ENCODE results near the gene RTTN. TPM values are rescaled to one million over a fixed set of nuclear protein-coding genes. Genes with fewer than 3 reads are reported as not detected.

RTTN gene
- total RNA-seq, 1 donor from 2014 or later: 9.5 TPM

DNA sequence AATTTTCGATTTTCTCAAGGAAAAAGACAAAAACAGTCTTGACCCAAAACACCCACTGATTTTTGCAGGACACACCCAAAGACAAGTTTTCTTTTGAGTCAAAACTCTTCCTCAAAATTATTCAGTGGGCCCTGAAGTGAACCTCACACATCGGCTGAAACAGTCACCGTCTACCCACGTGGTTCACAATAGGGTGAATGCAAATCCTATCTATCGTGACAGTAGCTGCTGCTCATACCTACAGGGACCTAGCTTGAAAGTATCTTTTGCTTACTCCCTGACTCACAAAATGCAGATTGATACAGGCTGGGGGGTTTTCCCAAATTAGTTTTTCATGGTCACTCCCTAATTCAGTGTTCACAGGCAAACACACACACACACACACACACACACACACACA is 247.1 kb downstream of the RTTN start:
- H3K9me3 ChIP-seq: no peaks in the 10 kb centered on the region
- intact Hi-C loops (cut with DNase I): no loop called here
- H3K27me3 ChIP-seq: no peaks in the 10 kb centered on the region
- no peak for DNase-seq (ENCODE audit: low spot score in 2 of 2)
- no peaks in the 10 kb centered on the region for H3K36me3 ChIP-seq
- no peak overlapping the region for H3K27ac ChIP-seq
- no peaks in the 10 kb centered on the region for H3K4me1 ChIP-seq
- TF ChIP-seq, protein P1, sequence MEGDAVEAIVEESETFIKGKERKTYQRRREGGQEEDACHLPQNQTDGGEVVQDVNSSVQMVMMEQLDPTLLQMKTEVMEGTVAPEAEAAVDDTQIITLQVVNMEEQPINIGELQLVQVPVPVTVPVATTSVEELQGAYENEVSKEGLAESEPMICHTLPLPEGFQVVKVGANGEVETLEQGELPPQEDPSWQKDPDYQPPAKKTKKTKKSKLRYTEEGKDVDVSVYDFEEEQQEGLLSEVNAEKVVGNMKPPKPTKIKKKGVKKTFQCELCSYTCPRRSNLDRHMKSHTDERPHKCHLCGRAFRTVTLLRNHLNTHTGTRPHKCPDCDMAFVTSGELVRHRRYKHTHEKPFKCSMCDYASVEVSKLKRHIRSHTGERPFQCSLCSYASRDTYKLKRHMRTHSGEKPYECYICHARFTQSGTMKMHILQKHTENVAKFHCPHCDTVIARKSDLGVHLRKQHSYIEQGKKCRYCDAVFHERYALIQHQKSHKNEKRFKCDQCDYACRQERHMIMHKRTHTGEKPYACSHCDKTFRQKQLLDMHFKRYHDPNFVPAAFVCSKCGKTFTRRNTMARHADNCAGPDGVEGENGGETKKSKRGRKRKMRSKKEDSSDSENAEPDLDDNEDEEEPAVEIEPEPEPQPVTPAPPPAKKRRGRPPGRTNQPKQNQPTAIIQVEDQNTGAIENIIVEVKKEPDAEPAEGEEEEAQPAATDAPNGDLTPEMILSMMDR (IDR thresholded peaks at IDR 0.05): no peak
- H3K4me3 ChIP-seq: no peak overlapping the region

DNA sequence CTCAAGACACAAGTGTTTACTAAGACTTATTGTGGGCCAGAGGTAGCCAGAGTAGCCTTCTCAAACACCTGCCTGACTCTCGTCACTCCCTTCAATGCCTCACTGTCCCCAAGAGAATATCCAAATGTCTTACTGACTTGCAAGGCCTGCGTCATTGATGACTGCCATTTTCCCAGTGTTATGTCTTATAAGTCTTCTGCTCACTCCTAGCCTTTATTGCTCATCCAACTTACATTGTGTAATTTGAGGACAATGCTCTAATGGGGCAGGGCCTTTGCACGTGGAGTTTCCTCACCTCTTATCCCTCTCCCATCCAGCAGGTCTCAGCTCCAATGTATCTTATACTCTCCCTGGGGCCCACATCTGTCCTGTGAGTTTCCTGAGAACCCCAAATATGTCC is 247.7 kb downstream of the RTTN start:
- Histone ChIP-seq H3K4me3 (no peak overlapping the region), H3K36me3 (no peaks in the 10 kb centered on the region), H3K4me1 (no peaks in the 10 kb centered on the region), H3K27ac (no peak overlapping the region), H3K9me3 (no peaks in the 10 kb centered on the region), H3K27me3 (no peaks in the 10 kb centered on the region)
- intact Hi-C loops (cut with DNase I): no loop called here
- no peak for DNase-seq (ENCODE audit: low spot score in 2 of 2)
- TF ChIP-seq, protein P1 (IDR thresholded peaks at IDR 0.05): no peak

DNA sequence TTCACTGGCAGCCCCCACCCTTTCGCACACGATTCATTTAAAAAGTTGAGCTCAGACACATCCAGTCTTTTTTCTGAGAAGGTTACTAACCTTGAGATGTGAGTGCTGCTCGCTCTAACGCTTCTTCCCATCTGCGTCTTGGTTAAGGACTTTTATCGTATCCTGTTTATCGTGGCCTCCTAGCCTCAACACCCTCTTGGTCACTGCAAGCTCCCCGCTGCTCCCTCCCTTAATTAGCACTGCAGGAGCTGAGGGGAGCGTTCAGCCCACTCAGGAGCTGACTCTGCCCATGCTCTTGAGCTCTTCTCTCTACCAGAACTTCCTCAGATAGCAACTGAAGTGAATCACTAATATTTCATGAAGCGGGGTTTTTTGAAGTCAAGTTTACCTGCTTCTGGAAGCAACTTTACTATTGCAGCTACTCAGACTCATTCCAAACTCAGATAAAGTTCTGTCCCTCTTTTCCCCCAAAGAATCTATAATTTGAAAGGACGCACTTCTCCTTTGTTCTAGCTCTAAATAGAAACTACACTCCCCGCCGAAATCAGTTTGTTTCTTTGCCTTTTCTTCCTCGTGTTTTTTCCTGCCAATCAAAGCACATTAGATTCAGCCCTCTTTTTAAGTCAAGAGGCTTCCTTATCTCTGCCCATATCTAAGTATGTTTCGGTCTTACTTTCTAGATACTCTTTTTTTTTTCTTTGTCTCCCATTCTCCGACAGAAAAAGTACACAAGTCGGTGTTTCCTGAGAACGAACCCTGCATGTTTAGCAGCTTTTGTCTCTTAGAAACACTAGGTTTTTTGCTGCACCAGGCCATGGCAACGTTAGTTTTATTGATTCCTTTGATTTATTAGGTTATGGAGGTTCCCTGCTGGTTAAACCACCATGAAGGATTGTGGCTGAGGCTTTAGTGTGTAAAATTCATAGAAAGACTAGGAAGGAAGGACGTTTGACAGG is 248.5 kb downstream of the RTTN start:
- no peak for DNase-seq (ENCODE audit: low spot score in 2 of 2)
- TF ChIP-seq, protein P1 (IDR thresholded peaks at IDR 0.05): no peak
- no peak overlapping the region for H3K4me3 ChIP-seq

DNA sequence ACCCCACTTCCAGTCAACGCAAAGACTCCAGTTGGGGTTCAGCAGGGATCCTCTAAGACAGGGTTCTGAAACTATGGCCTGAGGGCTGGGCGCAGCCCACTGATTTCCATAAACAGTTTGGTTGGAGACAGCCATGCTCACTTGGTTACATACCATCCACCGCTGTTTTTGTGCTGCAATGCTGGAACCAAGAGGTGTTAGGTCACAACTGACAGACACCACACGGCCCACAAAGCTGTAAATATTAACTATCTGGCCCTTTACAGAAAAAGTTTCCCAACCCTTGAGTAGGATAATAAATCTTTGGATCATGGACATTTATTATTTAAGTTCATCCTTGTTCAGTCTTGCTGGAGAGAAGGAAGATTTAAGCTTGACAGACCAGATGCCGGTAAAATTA is 249.4 kb downstream of the RTTN start:
- TF ChIP-seq, protein P1 (IDR thresholded peaks at IDR 0.05): no peak
- no peak for DNase-seq (ENCODE audit: low spot score in 2 of 2)
- intact Hi-C loops (cut with DNase I): no loop called here
- Histone ChIP-seq H3K27ac (no peak overlapping the region), H3K9me3 (no peaks in the 10 kb centered on the region), H3K27me3 (no peaks in the 10 kb centered on the region), H3K4me1 (no peaks in the 10 kb centered on the region), H3K36me3 (no peaks in the 10 kb centered on the region), H3K4me3 (no peak overlapping the region)

More for the DNA sequence above, 248.5 kb downstream of the RTTN start:
- intact Hi-C loops (cut with DNase I): no loop called here
- Histone ChIP-seq H3K36me3 (no peaks in the 10 kb centered on the region), H3K9me3 (no peaks in the 10 kb centered on the region), H3K27me3 (no peaks in the 10 kb centered on the region), H3K27ac (no peak overlapping the region), H3K4me1 (no peaks in the 10 kb centered on the region)

DNA sequence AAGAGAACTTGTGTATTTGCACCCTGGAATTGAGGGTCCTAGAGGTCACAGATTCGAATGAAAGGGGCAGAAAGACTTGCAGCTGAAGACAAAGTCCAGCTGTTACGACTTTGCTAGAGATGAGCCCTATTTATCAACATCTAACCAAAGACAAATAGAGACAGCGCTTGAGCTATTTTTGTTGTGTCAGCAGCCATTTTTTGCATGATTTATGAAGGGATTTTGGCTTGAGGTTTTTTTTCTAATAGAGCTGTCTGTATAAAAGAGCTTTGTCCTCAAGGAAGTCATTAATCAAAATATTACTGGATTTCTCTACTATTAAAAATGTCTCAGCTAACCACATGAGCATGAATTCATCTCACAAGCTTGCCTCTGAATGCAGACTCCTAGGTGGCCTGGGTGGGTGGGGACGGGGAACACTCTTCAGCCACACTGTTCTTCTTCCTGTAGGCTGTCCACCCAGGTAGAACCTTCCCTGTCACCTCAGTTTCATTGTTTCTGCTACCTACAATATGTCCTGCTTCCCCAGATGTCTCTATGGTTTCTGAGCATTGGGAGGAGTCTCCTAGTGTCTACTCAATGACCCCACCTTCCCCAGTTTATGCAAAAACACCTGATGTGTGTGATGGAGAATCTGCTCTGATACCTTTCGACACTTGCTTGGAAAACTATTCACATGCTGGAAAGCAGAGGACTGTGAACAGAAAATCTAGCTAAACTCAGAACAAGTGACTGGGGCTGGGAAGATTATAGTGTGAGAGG is 250.6 kb downstream of the RTTN start:
- Histone ChIP-seq H3K36me3 (no peaks in the 10 kb centered on the region), H3K27me3 (no peaks in the 10 kb centered on the region), H3K4me3 (no peak overlapping the region), H3K9me3 (no peaks in the 10 kb centered on the region), H3K27ac (no peak overlapping the region), H3K4me1 (no peaks in the 10 kb centered on the region)
- intact Hi-C loops (cut with DNase I): no loop called here
- TF ChIP-seq, protein P1 (IDR thresholded peaks at IDR 0.05): no peak
- no peak for DNase-seq (ENCODE audit: low spot score in 2 of 2)
